GM18519 (cell line): Measurements from ENCODE around the gene THBS1.

Experiments used
- ATAC-seq: cut with Tn5 transposase; IDR thresholded peaks from one replicate; pipeline ENCODE4 v1.9.1; 2021; ENCODE audit warnings: mild to moderate bottlenecking, moderate library complexity; ENCODE audit not compliant: unreplicated experiment, low FRiP score

THBS1 gene

DNA sequence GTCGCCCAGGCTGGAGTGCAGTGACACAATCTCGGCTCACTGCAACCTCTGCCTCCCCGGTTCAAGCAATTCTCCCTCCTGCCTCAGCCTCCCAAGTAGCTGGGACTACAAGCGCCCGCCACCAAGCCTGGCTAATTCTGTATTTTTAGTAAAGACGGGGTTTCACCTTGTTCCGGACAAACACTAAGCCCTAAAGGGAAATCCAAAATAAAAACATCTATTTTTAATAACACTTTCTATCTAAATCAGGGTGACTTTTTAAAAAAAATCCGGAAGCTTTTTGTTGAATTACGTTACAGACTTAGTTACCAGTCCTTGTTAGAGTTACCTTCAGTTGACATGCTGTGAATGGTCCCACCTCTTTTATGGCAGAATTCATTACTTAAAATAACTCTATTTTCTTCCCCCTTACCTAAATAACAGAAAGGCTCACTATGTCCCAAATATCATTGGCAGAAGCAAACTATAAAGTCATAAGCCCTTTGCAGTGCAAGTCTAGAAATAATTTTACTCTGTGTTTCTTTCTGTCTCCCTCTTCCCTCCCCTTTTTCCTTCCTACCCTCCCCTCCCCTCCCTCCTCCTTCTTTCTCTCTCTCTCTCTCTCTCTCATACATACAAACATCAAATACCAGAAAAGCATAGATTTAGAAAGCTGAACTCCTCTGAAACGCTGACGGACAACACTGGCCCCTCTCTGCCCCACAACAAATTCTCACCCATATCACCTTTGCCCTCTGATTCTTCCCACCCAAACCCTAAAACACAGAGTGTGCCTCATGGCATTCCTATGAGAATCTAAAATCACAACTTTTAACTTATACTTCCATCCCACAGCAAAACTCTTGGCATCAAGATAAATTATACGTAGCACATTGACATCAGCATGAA, 18.3 kb downstream of the THBS1 start:
- ATAC-seq: no peak

DNA sequence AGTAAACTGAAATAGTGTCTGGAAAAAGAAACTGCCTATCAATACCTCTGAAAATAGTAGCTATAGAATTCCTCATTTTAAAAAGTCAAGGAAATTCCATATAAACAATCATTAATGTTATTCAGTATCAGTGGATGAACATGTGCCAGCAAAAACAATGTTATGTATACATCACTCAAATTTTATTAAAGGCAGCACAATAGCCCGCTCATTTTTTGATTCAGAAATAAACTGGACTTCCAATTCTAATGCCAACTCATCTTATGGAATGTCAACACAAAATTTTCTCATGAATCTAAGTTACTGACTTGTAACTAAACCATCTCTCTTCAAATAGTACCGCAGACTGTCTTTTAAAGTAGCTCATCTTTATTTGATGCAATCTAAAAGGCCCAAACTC, 19.0 kb downstream of the THBS1 start:
- ATAC-seq: no peak

DNA sequence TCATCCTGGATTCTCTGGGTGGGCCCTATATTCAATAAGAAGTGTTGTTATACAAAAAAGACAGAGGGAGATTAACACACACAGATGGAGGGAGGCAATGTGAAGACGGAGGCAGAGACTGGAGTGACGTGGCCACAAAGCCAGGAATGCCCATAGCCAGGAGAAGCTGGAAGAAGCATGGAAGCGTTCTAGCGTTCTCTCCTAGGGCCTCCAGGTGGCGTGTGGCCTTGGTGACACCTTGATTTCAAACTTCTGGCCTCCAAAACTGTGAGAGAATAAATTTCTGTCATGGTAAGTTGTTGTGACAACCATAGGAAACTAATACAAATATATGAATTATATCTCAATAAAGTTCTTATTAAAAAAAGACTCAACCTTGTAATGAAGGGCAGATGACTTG, 21.3 kb downstream of the THBS1 start:
- no peak for ATAC-seq

DNA sequence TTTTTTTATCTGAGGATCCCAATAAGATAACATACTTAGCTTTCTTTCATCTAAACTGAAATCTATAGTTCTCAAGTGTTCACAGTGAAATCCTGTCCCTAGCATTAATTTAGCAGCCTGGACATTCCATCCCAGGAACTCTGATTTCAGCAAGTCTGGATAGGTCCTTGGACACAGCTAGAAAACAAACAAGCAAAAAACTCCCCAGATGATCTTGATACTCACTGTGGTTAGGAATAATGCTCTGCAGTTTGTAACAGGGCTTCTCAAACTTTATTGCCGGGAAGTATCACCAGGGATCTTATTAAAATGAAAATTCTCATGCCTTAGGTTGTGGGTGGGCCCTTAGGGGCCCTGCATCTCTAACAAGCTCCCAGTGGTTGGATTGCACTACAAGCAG, 24.3 kb downstream of the THBS1 start:
- ATAC-seq: no peak

DNA sequence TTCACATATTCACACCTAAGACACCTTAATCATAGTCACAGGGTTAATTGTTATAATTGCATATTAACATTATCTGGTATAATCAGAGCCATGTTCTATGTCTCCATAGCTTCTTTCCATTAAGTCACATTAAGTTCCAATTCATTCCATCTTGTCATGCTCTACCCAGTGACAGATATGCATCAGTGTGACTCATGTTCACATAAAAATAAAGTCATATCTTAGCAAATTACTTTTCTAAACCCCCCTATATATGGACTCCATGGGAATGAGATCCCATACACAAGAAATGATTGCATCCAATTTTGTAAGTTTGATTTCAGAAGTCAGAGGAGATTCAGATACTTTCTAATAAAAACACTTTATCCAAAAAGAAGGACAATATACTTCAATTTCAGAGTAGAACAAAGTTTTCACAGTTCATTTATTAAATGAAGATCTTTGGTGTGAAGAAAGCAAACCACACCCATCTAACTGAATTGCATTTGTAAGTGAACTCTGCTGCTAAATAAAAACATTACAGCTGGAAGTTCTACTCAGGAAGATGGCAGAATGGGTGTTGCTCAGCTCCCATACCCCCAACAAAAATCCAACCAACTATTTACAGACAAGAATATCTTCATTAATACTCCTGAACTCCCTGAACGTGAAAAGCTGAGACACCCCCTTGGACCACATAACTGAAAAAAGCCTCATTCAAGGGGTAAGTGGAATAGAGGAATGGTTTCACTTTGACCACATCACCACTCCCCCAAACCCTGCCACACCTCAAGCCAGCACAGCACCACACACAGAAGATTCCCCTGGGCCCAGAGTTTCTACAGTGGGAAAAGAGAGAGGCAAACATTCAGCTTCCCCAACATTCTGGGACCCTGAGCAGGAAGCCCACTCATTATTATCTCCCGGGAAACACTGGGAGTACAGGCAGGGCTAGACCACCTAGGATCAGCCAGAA, 27.6 kb downstream of the THBS1 start:
- ATAC-seq: no peak

DNA sequence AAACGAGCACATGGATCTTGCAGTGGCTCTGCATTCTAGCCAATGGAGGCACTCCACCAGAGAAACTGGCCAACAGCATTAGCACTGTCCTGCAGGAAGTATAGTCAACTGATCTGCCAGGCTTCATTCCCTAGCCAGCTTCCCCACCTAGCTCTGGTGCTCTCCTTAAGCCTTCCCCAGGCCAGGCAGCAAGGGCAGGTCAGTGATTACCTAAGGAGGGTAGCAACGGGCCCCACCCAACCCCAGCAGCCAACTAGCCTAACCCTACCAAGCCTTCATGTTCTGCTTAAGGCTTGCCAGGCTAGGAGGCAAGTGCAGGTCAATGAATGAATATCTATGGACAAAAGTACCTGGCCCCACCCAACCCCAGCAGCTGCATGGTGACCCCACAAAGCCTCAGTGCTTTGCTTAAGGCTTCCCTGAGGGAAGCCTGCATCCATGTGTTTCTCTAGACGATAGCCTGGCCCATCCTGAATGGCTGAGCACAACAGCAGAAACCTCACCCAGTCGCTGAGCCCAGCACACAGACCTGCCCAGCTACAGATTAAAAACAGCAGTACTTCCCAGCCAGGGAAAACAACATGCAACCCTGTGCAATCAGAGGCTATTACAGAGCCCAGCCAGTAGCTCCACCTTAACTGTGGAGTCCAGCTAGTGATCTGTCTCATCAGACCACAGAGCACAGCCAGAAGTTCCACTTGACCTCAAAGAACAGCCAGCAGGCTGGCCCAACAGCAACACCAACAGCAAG, 28.5 kb downstream of the THBS1 start:
- no peak for ATAC-seq

DNA sequence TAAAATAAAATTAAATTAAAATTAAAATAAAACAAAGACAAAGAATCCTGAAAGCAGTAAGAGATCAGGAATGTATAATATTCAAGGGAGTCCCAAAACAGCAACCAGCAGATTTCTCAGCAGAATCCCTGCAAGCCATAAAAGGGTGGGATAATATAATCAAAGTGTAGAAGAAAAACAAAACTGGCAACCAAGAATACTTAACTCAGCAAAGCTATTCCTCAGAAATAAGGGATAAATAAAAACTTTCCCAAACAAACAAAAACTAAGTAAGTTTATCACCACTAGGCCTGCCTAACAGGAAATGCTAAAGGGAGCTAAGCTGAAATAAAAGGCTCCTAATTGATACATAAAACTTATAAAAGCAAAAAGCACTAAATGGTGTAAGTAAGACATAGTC, 29.8 kb downstream of the THBS1 start:
- no peak for ATAC-seq

DNA sequence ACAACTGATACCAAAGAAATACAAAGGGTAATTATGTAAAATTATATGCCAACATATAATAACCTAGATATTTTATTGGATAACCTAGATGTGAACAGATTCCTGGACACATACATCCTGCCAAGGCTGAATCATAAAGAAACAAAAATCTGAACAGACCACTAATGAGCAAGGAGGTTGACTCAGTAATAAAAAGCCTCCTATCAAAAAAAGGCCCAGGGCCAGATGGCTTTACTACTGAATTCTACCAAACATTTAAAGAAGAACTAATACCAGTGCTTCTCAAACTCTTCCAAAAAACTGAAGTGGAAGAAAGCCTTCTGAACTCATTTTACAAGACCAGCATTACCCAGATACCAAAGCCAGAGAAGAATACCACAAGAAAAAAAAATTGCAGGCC, 32.4 kb downstream of the THBS1 start:
- no peak for ATAC-seq

DNA sequence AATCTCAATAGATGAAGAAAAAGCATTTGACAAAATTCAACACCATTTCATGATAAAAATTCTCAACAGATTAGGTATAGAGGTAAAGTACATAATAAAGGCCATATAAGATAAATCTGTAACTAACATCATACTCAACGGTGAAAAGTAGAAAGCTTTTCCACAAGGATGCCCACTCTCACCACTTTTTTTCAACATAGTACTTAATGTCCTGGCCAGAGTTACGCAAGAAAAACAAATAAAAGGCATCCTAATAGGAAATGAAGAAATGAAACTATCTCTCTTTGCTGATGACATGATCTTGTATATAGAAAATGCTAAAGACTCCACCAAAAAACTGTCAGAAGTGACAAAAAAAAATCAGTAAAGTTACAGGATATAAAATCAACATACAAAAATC, 33.0 kb downstream of the THBS1 start:
- ATAC-seq: no peak

DNA sequence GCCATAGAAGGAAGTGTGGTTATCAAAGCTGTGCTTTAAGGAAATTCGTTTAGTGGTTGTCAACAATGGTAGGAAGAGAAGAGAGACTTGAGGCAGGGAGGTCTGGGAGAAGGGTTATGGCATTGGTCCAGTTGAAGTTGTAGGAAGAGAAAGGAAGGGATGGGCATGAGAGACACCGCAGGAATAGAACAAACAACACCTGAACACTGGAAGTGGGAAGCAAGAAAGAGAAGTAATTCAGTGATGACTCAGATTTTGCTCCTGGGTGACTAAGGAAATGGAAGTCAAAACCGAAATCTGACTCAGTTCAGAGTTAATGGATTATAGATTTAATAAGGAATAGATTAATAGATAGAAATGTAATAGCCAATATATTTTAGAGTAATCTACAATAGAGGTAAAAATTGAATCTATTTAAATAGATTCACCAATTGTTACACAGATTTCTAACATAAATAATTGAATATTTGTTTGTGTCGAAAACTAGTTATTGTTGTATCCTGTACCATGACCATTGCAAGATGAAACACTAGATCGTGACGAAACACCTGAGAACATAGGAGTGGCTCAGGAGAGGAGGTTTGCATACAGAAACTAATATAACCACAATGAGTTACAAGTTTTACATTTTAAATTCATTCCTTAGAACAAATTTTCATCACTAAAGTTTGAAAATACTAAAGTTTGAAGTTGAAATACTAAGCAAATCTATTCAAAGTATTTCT, 36.0 kb downstream of the THBS1 start:
- no peak for ATAC-seq

DNA sequence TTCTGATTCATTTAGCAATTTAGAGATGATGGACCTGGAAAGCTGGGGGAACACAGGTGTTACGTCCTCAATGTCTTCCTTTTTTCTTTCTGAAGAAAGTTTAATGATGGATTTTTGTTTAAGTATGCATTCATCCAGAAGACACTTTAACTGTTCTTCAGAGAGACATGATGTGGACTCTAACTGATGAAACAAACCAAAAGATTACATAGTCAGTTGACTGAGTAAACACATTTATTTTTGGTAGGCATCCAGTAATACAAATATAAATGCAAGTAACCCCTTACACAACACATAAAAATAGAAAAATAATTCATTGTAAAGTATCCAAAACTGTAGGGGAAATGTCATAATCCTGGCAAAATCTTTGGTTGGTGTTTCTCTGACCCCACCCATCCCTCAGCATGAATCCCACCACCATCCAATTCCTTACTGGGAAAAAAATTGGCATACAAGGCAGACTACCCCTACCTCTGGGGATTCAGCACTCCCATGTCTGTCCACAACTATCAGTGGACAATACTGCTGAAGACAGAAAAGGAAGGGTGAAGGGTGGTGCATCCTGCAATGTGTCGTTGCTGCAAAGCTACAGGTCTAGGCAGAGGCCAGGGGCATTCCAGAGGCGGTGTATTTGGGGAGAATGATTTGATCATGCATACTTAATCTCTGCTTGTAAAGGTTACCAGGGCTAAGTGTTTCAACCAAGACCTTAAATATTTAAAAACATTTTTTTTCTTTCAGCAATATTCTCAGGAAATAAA, 37.4 kb downstream of the THBS1 start:
- no peak for ATAC-seq

DNA sequence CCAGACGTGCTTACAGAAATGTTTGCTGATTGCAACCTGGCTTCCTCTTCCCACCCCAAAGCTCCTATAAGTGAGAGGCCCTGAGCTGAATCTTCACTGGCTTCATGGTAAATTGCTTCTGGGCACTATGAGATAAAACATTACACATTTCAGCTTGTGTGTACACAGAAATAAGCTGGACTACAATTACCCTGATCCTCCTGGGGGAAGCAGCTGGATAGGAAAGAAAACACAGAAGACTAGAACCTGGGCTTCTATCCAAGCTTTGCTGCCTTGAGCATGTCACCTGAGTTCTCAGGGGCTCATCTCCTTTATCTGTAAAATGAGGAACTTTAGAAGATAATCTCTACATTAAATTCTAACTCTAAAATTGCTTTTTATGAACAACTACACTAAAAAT, 40.3 kb downstream of the THBS1 start:
- ATAC-seq: no peak

DNA sequence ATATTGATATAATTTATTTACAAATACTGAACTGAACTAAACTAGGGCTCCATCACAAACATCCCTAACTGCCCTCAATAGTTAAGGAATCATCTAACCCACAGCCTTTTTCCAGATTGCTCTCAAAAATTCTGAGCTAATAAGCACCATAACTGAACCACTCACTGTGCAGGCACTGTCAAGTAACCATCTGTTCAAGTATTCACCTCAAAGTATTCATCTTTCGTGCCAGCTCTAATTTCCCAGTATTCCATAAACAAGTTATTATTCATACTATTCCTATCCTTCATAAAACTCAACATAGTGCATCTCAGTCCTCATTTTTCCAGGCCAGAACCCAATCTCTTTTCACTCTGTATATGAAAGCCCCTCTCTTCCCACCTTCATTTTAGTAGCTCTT, 41.1 kb downstream of the THBS1 start:
- ATAC-seq: no peak

DNA sequence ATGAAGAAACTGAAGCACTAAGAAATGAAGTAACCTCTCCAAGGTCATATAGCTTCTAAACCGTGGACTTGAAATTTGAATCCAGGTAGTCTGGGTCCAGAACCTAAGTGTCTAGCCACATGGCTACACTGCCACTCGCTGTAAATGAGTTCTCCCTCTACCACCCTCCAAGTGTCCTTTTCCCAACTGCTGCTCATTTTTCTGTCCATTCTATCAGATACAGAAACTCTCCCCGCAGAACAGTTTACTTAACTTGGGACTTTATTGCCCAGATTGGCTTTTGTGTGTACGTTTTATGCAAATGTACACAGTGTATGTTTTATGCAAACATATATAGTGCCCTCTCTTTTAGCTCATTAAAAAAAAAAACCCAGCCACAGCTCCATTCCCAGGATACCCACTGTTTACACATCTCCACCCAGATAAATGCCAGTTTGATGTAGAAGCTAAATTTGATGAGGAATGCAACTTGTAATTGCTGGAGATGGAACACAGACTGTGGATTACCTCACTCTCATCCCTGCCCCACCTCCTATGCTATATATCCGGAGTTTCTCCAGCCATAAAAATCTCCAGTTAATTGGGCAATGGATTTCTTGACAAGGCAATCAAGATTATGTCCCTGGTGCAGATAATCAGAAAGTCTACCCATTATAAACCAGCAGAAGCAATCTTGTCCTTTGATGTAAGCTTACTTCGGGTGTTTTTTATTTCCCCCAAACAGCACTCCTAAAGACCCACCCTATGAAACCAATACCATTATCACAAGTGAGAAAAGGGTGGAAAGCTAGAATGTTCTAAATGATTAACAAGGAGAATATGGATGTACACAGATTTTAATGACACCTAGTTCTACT, 42.0 kb downstream of the THBS1 start:
- no peak for ATAC-seq

DNA sequence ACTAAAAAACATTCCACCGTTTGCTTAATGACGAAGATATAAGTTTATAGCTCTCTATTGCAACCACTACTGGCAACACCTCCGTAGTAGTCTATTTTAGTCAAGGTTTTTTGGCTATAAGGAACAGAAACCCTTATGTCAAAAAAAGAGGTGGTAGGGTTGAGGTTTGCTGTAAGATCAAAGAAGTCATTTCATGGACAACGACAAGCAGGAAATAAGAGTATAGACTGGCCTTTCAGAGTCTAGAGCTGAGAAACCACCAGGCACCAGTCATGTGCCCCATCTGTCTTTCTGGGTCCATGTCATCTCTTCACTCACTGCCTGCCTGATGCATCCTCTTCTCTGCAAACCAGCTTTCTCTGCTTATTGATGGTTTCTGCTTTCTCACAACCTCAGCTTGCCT, 42.7 kb downstream of the THBS1 start:
- ATAC-seq: peak; percentile 95

DNA sequence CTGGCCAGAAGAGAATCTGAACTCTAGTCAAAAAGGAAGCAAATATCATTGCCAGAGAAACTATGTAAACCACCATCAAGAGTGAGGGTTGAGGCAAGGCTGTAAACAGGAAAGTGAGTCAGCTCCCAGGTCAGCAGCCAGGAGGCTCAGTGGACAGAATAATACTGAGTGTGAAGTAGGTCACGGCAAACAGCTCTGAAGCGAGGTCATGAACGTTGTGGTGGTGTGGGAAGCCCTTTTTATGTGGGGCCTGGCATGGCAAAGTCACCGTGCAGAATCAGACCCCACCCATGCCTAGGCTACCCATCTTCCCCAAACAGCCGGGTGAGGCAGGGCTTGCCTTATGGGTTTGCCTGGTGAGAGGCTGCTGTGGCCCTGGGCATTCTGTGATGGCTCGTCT, 43.9 kb downstream of the THBS1 start:
- no peak for ATAC-seq

DNA sequence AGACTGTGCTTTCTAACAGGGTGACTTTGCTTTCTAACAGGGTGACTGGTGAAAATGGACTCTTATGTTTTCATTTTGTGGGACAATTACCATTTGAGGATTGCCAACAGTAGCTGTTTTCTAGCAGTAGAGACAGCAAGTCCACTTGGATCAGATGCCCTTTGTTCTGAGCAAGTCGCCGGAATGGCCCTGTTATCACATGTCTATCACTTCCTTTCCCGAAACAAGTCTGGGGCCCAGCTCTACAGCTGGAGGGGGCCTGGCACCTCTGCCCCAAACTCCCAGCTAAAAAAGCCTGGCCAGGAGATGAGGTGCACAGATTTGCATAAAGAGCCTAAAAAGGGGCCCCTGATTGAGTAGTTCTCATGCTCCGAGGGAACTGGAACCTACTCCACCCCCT, 44.6 kb downstream of the THBS1 start:
- ATAC-seq: no peak

DNA sequence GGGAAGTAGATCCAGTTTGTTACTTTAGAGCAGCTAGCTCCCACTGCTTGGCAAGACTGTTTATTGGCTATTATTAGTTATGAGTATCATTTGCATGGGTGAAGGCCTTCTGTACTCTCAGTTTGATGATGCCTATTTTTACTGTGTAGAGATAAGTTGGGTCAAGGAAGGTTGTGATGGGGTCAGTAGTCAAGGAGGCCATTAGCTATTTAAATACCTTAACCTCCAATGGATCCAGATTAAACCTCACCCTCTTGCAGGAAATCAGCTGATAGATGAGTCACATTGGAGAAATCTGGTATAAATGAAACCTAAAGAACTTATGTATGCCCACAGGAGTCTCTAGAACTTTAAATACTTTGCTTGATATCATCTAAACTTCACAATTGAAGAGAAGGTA, 45.0 kb downstream of the THBS1 start:
- no peak for ATAC-seq
